Astrocyte (in vitro differentiated cells and primary cell): Measurements from ENCODE around the gene TAF4.

Experiments
- EZH2 ChIP-seq: IDR thresholded peaks from 2 replicates; pipeline ENCODE4 v1.6.1; 2012; ENCODE audit warnings: mild to moderate bottlenecking, low read length, inconsistent platforms; ENCODE audit not compliant: insufficient read depth
- TF ChIP-seq, protein P1 (sequence below): IDR thresholded peaks from 2 replicates; pipeline ENCODE4 v1.5.1; 2011; ENCODE audit warnings: low read depth, mild to moderate bottlenecking, inconsistent platforms, low read length, moderate library complexity; ENCODE audit not compliant: insufficient read depth

DNA sequence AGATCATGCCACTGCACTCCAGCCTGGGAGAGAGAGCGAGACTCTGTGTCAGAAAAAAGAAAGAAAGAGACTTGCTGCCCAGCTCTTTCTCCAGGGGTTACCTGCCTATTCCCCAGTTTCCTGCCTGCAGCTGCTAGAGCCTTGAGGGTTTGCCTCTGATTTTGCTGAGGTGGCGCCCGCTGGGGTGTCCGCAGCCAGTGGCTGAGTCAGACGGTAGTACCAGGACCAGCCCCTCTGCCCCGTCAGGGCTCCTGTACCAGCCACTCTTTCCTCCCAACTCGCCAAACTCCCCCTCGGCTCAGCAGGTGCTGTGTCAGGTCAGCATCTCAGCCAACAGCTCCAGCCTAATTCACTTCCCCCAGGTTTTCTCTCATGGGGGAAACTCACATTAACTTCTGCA lies 49.2 kb upstream of the TAF4 start:
- TF ChIP-seq EZH2, result no peak
- TF ChIP-seq, protein P1, sequence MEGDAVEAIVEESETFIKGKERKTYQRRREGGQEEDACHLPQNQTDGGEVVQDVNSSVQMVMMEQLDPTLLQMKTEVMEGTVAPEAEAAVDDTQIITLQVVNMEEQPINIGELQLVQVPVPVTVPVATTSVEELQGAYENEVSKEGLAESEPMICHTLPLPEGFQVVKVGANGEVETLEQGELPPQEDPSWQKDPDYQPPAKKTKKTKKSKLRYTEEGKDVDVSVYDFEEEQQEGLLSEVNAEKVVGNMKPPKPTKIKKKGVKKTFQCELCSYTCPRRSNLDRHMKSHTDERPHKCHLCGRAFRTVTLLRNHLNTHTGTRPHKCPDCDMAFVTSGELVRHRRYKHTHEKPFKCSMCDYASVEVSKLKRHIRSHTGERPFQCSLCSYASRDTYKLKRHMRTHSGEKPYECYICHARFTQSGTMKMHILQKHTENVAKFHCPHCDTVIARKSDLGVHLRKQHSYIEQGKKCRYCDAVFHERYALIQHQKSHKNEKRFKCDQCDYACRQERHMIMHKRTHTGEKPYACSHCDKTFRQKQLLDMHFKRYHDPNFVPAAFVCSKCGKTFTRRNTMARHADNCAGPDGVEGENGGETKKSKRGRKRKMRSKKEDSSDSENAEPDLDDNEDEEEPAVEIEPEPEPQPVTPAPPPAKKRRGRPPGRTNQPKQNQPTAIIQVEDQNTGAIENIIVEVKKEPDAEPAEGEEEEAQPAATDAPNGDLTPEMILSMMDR, result no peak
